ENCODE results near the gene PDE11A.
"Not testable (repeated sequence)": the region's sequence is repeated elsewhere in the genome, so short reads cannot be mapped to it uniquely, and the experiment has no call there.

Gene PDE11A

DNA sequence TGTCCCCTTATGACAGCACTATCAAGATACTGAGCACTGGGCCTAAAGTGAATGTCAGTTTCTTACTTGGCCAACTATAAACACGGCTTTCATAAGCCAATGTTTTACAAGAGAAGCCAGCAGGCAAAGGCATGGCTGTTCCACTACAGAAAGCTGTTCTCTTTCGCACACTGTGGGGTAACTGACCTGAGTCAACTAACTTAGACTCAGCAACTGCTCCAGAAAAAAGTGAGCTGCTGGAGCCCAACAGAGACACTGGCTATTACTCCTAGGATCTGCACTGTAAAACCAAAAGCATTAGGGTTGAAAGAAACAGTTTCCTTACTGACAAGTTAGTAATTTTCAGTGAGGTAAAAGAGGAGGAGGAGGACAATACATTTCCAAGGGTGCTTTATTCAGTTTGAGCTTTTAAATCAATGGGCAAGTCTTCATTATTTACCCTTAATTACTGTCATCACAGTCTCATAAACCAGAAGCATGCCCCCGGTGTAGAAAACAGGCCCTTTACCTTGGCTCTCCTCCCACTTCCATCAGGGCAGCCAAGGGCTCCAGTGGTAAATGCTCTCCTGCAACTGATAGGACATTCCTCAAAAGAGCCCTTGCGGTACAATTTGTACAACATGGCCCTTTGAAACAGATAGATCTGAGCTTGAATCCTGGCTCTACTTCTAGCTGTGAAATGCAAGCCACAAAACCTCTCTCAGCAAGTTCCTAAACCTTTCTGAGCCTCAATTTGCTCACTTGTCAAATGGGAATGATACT lies 275.7 kb downstream of the PDE11A start:
- TF ChIP-seq, protein P1, sequence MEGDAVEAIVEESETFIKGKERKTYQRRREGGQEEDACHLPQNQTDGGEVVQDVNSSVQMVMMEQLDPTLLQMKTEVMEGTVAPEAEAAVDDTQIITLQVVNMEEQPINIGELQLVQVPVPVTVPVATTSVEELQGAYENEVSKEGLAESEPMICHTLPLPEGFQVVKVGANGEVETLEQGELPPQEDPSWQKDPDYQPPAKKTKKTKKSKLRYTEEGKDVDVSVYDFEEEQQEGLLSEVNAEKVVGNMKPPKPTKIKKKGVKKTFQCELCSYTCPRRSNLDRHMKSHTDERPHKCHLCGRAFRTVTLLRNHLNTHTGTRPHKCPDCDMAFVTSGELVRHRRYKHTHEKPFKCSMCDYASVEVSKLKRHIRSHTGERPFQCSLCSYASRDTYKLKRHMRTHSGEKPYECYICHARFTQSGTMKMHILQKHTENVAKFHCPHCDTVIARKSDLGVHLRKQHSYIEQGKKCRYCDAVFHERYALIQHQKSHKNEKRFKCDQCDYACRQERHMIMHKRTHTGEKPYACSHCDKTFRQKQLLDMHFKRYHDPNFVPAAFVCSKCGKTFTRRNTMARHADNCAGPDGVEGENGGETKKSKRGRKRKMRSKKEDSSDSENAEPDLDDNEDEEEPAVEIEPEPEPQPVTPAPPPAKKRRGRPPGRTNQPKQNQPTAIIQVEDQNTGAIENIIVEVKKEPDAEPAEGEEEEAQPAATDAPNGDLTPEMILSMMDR (conservative IDR thresholded peaks at IDR 0.05) = no peak
- TF ChIP-seq ZFX (IDR thresholded peaks at IDR 0.05) = no peak

DNA sequence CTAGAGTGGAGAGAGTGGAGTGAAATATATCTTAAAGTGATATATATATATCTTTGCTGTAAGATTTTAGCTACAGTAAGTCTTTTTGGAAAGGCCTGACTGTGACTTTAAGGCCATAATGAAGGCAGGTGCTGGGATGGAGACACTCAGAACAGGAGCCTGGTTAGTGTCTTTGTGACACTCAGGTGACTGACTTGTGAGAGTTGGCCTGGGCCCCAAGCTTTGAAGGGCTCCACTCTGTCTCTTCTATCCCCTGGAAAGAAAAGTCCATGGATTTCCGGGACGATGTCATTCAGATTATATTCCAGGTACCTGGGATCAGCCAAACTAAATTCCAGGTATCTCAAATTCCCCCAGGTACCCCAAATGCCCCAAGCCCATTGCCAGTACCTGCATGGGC lies 276.6 kb downstream of the PDE11A start:
- H3K27ac ChIP-seq = no peak overlapping the region
- no peak for TF ChIP-seq ZFX (IDR thresholded peaks at IDR 0.05)
- TF ChIP-seq, protein P1 (conservative IDR thresholded peaks at IDR 0.05) = no peak

More for the DNA sequence above, 275.7 kb downstream of the PDE11A start:
- H3K27ac ChIP-seq = no peak overlapping the region

DNA sequence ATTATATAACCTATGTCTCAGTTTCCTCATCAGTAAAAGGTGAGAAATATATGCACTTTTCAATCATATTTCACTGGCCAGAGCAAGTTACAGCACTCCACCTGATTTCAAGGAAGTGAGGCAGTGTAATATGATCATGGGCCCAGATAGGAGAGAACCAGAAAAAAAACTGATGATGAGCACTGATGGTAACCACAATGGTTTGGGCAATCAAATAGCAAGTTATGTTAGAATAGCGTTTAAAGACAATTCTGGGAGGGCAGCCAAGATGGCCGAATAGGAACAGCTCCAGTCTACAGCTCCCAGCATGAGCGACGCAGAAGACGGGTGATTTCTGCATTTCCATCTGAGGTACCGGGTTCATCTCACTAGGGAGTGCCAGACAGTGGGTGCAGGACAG lies 287.4 kb downstream of the PDE11A start:
- not testable (repeated sequence) for H3K27ac ChIP-seq

DNA sequence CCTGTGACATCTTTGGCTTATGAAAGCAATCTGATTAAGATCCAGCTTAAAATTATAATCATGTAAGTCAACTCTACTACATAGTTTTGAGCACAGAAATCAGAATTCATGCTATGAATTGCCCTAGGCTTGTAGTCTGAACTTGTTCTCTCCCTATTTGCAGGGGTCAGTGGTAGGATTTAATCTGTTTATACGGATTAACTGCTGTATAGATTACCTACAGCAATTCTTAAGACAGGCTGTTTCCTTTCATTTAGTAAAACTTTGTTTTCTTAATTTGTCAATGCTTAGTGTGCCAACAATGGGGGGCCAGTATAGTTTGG lies 287.9 kb downstream of the PDE11A start:
- H3K27ac ChIP-seq = no peak overlapping the region
- no peak for TF ChIP-seq ZFX (IDR thresholded peaks at IDR 0.05)
- TF ChIP-seq, protein P1 (conservative IDR thresholded peaks at IDR 0.05) = no peak

DNA sequence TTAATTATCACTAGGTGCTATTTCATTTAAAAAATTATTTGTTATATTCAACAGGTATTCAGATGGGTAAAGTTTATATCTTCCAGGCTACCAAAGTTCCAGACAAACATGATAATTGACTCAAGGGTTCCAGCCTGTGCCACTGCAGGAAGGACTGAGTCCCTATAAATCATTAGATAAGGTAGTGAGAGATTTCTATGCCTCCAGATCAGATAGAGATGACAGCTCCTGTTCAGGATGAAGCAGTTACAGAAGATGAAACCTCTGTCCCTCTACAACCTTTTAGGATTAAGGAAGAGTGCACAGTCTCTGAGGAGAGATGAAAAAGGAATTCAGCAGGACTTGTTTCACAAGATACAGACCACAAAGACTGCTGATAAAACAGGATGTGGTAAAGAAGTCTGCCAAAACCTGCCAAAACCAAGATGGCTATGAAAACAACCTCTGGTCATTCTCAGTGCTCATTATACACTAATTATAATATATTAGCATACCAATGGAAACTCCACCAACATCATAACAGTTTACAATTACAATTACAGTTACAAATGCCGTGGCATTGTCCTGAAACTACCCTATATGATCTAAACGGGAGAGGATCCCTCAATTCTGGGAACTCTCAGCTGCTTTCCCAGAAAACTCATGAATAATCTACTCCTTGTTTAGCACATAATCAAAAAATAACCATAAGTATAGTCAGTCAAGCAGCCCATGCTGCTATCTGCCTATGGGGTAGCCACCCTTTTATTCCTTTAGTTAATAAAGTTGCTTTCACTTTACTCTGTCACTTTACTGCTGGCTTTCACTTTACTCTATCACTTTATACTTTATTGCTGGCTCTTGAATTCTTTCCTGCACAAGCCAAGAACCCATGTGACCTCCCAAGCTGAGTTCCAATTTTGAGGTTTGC lies 288.5 kb downstream of the PDE11A start:
- H3K27ac ChIP-seq = no peak overlapping the region

DNA sequence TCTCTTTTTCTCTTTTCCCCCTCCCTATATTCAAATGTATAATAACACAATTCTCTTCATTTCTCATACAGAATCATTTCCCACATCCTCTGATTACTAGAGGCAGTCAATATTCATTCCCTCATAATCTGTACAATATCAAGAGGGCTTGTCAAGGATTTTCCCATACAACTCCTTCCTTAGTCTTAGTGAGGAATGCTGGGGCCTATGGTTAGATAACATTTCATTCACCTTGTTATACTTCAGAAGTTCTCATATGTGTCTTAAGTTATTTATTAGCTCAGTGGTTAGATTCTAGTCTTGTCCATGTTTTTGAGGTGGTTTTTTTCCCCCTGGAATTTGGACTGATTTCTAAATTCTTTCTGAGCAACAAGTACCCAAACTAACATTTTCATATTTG lies 289.5 kb downstream of the PDE11A start:
- no peak overlapping the region for H3K27ac ChIP-seq
- TF ChIP-seq, protein P1 (conservative IDR thresholded peaks at IDR 0.05) = no peak
- TF ChIP-seq ZFX (IDR thresholded peaks at IDR 0.05) = no peak

More for the DNA sequence above, 288.5 kb downstream of the PDE11A start:
- no peak for TF ChIP-seq ZFX (IDR thresholded peaks at IDR 0.05)
- TF ChIP-seq, protein P1 (conservative IDR thresholded peaks at IDR 0.05) = no peak

DNA sequence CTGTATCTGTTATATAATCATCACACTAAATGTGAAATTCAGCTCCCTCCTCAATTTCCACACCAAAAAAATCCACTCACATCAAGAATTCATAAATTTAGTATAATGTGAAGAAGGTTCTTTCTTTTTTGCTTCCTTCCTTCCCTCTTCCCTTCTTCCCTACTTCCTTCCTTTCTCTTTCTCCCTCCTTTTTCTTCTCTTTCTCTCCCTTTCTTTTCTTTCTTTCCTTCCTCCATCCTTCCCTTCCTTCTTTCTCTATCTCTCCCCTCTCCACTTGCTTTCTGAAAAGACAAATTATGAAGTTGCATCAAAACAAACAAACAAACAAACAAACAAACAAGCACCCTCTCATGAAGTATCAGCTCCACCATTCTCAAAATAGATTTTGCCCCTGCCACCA lies 290.0 kb downstream of the PDE11A start:
- no peak overlapping the region for H3K27ac ChIP-seq
- TF ChIP-seq, protein P1 (conservative IDR thresholded peaks at IDR 0.05) = no peak
- TF ChIP-seq ZFX (IDR thresholded peaks at IDR 0.05) = no peak

Data from C4-2B (cell line).